HG03108 (cell line): ENCODE measurements around the gene FAM83B.
"Not testable (repeated sequence)": the region's sequence is repeated elsewhere in the genome, so short reads cannot be mapped to it uniquely, and the experiment has no call there.

Experiments used
- ATAC-seq: cut with Tn5 transposase; IDR thresholded peaks from one replicate; pipeline ENCODE4 v1.9.1; 2021; ENCODE audit warnings: moderate library complexity; ENCODE audit not compliant: unreplicated experiment

The FAM83B gene

DNA sequence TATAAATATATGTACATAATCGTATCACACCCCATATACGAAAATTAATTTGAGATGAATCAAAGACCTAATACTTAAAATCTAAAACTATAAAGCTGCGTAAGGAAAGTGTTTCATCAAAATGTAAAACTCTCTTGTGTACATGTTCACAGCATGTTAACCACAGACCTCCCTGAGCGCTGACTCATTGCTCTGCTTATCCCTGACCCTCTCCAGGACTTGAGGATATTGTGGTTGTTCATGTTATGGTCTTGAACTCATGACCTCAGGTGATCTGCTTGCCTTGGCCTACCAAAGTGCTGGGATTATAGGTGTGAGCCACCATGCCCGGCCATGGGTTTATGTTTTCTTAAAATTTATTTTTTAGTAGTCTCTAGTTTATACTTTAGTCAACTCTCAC, 14.2 kb downstream of the FAM83B start:
- ATAC-seq = no peak

DNA sequence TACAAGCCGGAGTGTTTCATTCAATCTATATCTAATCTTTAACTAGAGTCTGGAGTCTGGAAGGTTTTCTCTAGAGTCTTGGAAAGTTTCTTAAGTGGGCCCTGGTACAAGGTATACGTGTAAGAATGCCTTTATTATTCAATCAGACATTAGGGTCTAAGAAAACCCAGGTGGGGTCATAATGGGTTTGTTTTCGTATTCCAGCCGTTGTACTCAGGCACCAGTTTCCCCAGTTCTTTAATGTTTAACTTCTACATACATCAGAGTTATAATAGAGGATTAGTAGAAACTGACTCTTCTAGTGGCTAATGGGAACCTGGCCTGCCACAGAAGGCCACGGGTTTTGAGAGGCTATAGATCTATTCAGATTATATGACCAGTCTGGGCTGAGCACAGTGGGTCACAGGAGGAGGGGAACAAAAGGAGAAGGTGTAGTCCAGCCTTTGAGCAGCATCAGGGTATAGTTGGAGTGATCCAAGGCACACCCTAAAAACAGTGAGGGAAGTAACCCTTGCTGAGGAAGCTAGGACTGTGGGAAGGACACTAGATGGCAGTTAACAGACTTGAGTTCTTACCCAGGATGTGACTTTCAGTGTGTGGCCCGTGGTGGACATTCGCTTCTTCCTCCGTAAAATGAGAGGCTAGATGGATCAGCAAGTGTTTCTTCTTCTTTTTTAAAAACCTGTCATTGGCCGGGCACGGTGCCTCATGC, 15.5 kb downstream of the FAM83B start:
- ATAC-seq = no peak

DNA sequence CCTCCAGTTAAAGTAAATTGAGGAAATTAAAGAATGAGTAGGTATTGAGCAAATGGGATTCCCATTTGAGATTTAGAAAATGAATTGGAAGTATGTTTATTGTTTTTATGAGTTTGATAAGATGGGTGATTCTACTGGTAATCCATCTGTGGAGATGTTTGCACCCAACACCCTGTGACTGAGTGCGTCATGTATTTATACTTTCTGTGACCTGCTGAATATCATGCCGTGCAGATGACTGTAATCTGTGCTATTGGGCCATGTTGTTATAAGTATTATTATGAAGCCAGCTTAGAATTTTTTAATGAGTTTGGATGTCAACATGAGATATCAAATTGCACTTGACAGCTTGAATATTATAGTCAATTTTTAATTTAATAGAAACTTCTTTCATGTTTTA, 17.7 kb downstream of the FAM83B start:
- no peak for ATAC-seq

DNA sequence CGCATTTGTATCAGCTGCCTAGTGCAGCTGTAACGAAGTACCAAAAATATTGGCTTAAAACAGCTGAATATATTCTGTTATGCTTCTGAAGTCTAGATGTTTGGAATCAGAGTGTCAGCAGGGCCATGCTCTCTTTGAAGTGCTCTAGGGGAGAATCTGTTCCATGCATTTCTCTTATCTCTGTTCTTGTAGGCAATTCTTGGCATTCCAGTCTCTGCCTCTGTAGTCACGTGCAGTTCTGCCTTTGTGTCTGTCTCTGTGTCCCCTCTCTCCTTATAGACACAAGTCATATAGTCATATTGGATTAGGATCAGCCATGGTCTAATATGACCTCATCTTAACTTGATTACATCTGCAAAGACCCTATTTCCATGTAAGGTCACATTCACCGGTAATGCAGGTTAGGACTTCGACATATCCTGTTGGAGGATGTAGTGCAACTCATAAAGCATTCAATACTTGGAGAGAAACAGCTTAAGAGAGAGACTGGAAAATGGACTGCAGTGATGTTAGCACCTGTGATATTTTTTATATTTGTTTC, 18.6 kb downstream of the FAM83B start:
- ATAC-seq = no peak

- ATAC-seq = no peak
Measured at GRCh38 chr6:54868556-54868955, 22.0 kb downstream of the FAM83B start.

GRCh38 chr6:54873599-54873998, 27.0 kb downstream of the FAM83B start:
- no peak for ATAC-seq

GRCh38 chr6:54874349-54875048, 27.9 kb downstream of the FAM83B start:
- ATAC-seq = no peak

DNA sequence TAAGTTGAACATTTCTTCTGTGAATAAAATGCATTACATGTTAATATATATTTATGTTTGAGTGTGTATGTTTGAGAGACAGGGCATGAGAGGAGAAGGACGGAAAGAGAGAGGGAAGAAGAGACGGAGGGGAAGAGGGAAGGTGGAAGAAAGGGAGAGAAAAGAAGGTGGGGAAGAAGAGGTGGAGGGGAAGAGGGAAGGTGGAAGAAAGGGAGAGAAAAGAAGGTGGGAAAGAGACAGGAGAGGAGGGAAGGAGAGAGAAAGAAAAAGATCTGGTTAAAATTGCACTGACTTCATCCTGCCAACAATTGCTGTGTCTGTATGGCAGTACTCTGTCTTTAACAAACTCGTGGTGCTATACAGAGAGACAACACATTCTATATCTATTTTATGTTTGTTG, 29.0 kb downstream of the FAM83B start:
- ATAC-seq = no peak

DNA sequence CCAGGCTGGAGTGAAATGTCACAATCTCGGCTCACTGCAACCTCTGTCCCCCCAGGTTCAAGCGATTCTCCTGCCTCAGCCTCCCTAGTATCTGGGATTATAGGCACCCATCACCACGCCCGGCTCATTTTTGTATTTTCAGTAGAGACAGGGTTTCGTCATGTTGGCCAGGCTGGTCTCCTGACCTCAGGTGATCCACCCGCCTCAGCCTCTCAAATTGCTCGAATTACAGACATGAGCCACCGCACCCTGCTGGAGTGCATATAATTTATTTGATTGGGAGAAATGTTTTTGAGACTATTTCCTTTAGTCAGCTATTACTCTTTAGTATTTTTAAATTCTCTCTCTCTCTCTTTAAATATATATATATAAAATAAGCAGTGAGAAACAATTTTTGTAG, 29.8 kb downstream of the FAM83B start:
- no peak for ATAC-seq

- no peak for ATAC-seq
Measured at GRCh38 chr6:54876871-54877270, 30.3 kb downstream of the FAM83B start.

GRCh38 chr6:54877713-54878317, 31.2 kb downstream of the FAM83B start:
- no peak for ATAC-seq

- ATAC-seq = no peak
Measured at GRCh38 chr6:54878718-54879117, 32.1 kb downstream of the FAM83B start.

DNA sequence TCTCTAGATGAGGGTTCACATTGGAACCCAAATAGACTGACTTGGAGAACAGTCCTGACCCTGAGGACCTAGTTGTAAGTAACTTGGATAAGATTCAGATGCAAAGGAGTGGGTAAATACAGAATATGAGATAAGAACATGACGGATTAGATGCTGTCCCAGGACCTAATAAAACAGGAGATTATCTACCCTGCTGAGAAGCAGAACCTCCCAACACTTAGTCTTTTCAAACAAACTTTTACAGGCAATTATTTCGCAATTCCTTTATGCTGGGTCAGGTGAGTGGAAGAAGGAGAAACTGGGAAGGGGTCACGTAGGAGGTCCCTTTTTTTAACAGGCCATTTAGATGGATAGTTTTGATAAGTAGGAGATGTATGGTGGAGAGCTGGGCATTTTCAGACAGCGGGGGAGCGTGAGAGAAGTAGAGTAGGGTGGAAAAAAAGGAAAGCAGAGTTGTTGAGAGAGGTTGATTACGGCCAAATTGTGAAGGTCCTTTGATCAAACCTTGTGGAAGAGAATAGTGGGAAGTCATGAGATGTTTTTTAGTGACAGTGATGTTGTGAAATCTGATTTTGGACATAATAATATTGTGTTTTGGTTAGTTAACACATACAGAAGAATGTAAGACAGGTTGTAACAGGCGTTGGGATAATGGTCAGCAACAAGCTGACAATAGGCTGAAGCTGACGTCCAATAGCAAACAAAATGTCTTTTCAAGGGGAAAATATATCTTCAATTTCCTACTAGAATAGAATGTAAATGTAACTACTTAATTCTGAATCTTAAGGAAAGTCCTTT, 32.8 kb downstream of the FAM83B start:
- ATAC-seq = no peak

DNA sequence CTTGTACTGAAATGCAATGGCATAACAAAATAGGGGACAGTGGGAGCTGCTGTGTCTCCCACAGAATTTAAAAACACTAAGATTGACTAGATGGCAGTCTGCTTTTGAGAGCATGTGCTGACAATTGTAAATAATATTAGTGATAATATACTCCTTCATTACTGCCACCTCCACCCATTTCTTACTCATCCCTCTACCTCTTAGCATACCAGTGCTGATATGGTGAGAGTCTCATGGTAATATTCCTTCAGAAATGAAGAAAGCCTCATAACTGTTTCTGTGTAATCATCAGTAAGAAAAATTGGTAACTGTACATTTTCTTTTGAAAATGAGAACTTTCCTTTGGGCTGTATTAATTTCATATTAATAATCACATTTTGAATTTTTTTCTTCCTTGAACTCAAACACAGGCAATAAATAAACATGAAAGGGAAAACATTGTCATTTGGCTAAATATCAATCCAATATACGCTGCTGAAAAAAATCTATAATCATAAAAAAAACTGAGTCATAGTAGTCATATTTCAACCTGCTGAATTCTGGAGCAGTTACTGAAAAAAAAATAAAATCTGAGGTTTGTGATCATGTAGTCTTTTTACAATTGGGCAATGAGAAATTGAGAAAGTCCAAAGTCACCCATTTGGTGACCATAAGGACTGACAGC, 34.6 kb downstream of the FAM83B start:
- no peak for ATAC-seq

- ATAC-seq = not testable (repeated sequence)
Measured at GRCh38 chr6:54881891-54882290, 35.3 kb downstream of the FAM83B start.

- ATAC-seq = no peak
Measured at GRCh38 chr6:54886932-54887584, 40.5 kb downstream of the FAM83B start.

DNA sequence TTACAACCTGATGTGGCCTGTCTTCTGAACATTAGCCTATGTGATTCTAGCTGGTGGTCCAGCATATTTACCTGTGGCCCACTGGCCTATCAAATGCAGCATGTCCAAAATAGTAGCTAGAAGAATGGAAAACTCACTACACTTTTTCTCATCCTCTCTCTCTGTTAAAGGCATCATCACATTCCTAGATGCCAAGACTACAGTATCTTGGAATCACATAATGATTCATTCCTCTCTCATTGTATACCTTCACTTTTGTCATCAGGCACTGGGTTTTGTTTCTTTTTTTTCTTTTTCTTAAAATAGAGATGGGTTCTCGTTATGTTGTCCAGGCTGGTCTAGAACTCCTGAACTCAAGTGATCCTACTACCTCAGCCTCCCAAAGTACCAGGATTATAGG, 45.0 kb downstream of the FAM83B start:
- no peak for ATAC-seq

GRCh38 chr6:54892831-54893230, 46.3 kb downstream of the FAM83B start:
- ATAC-seq = no peak

DNA sequence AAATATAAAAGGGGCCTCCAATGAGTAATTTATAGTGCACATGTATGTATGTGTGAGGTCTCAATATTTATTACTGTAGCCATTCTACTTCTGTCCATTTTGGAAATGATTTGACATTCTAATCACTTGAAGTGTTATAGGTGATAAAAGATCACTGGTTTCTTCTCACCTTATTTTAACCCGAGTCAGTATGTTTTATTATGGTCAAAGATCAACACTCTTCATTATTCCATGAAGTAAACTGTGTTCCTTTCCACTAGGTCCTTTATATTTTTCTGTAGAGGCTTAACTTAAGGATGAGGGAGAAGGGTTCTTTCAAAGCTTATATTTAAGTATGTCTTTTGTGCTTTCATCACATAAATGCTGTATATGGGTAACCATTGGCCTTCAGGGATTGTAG, 47.2 kb downstream of the FAM83B start:
- ATAC-seq = no peak

GRCh38 chr6:54896302-54896701, 49.7 kb downstream of the FAM83B start:
- ATAC-seq = no peak
